Body of pancreas (tissue), 4 donors: Measurements from ENCODE around the gene SERTAD1. TPM values are rescaled to one million over a fixed set of nuclear protein-coding genes. Genes with fewer than 3 reads are reported as not detected.

ENCODE experiments used
- ATAC-seq: fragments of 150-250 bp; one replicate; pipeline ENCODE4 v1.9.1; 2016
- DNase-seq, 4 donors: peaks; one replicate each; pipeline ENCODE4 v3.0.0-alpha.2; 2019
- H3K27ac ChIP-seq, 4 donors: fragments of 200-600 bp; sonication (generic); 1 replicate in 3 of 4; 2 replicates in 1 of 4; pipeline versions ENCODE4 v1.5.1 to v1.6.1; 2016 to 2019; ENCODE audit warnings: mild to moderate bottlenecking in 1 of 4, mixed read lengths in 1 of 4, moderate library complexity in 1 of 4
- H3K27me3 ChIP-seq, 2 donors: fragments of 200-600 bp; sonication (generic); one replicate each; pipeline ENCODE4 v1.6.0; 2016; ENCODE audit warnings: mild to moderate bottlenecking in 1 of 2
- H3K36me3 ChIP-seq, 2 donors: fragments of 200-600 bp; sonication (generic); replicated peaks in 1 of 2; 2 replicates each; pipeline ENCODE4 v1.5.1; 2016; ENCODE audit warnings: low read depth in 2 of 2; ENCODE audit not compliant: insufficient read depth in 1 of 2
- H3K4me1 ChIP-seq: fragments of 200-600 bp; sonication (generic); one replicate; pipeline ENCODE4 v1.6.0; 2016
- H3K4me3 ChIP-seq, 2 donors: fragments of 200-600 bp; sonication (generic); 1 replicate in 1 of 2; 2 replicates in 1 of 2; pipeline ENCODE4 v1.5.1; 2016 to 2019
- H3K9me3 ChIP-seq, 3 donors: fragments of 200-600 bp; sonication (generic); 1 replicate in 2 of 3; 2 replicates in 1 of 3; pipeline ENCODE4 v1.5.1; 2016
- POLR2A ChIP-seq, 3 donors: fragments of 450-650 bp; IDR thresholded peaks; one replicate each; pipeline ENCODE4 v1.6.1; 2016; ENCODE audit warnings: antibody characterized with exemption in 3 of 3, mild to moderate bottlenecking in 2 of 3
- WGBS, 2 donors: methylation state at CpG; one replicate each; pipeline ENCODE4 v1.1.5; 2017; 5-methylcytosine and 5-hydroxymethylcytosine counted together
- intact Hi-C: fragments of 100-400 bp; cut with DNase I; formaldehyde crosslinking; loops from one replicate; pipeline ENCODE4 v1.15.1; 2023
- total RNA-seq, 2 donors: library from RNA; depleted of rRNA; stranded (reverse); fragments of >200 nt; gene quantifications; one replicate each; pipeline ENCODE4 v1.1.0, GENCODE V29; 2016
- TF ChIP-seq, protein P1 (sequence below), 7 experiments: fragments of 450-650 bp in 4 of 7; fragments of 200-600 bp in 3 of 7; sonication (generic) in 3 of 7; IDR thresholded peaks; one replicate each; pipeline ENCODE4 v1.5.1; 2016 to 2019; ENCODE audit warnings: antibody characterized with exemption in 7 of 7

Gene SERTAD1
- total RNA-seq, 2 donors from 2014 or later: 6.9 to 7.3 TPM

DNA sequence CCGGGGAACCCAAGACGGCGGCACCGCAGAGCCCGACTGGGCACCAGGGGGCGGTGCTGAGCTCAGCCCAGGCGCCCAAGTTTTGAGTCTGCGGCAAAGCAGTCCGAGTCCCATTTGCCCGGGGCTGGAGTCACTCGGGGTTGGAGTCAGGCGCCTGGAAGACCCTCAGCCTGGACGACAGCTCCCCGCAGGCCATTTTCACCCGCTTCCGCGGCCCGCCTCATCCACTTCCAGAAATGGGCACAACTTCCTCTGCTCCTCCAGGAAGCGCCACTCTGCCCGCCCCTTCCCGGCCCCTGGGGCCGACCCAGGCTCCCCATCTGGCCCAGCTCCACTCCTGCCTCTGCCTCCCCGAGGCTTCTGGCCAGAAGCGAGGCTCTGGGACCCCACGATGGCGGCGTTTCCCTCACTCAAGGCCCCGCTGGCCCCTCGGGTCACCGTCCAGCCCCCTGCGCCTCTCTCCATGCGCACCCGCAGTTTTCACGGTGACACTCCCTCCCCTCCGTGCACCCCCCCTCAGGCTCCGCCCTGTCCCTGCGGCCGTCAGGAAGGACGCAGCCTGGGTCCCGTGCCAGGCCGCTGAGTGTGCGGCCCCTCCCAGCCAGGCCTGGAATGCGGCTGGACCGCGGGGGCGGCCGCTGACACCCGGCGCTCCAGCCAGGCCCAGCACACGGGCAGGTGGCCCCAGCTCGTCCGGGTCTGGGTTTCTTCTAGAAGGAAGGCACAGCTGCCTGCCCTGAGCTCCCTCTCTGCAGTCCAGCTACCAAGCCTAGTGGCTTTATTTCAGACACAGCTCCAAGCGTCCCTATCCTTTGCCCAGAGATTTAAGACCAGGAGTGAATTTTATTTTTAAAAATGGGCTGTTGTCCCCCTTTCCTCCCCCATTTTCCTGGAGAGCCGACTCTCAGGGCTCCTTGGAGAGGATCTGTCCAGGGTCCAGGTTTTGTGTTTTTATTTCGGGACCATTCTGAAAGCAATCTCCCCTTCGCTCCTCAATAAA is 4.7 kb downstream of the SERTAD1 start:
- Histone ChIP-seq H3K27me3 (no peaks in the 10 kb centered on the region), H3K9me3 (no peaks in the 10 kb centered on the region), H3K27ac (peak overlapping the region; percentile 99 to 100 (median 99)), H3K4me1 (peaks cover 16% of the 10 kb centered on the region), H3K4me3 (peak overlapping the region; percentile 37 to 46), H3K36me3 (no peaks in the 10 kb centered on the region)
- ATAC-seq (peak; percentile 78), DNase-seq (peak; percentile 95 to 97 (median 96))
- TF ChIP-seq, protein P1, sequence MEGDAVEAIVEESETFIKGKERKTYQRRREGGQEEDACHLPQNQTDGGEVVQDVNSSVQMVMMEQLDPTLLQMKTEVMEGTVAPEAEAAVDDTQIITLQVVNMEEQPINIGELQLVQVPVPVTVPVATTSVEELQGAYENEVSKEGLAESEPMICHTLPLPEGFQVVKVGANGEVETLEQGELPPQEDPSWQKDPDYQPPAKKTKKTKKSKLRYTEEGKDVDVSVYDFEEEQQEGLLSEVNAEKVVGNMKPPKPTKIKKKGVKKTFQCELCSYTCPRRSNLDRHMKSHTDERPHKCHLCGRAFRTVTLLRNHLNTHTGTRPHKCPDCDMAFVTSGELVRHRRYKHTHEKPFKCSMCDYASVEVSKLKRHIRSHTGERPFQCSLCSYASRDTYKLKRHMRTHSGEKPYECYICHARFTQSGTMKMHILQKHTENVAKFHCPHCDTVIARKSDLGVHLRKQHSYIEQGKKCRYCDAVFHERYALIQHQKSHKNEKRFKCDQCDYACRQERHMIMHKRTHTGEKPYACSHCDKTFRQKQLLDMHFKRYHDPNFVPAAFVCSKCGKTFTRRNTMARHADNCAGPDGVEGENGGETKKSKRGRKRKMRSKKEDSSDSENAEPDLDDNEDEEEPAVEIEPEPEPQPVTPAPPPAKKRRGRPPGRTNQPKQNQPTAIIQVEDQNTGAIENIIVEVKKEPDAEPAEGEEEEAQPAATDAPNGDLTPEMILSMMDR (IDR thresholded peaks at IDR 0.05): peak; percentile 88 to 98 (median 94)
- TF ChIP-seq POLR2A (IDR thresholded peaks at IDR 0.05): peak; percentile 92 to 98 (median 95)
- intact Hi-C loops: no loop called here
- WGBS, 2 donors: 2 to 6% methylated on average over 18 to 56 of the region's 56 CpGs

DNA sequence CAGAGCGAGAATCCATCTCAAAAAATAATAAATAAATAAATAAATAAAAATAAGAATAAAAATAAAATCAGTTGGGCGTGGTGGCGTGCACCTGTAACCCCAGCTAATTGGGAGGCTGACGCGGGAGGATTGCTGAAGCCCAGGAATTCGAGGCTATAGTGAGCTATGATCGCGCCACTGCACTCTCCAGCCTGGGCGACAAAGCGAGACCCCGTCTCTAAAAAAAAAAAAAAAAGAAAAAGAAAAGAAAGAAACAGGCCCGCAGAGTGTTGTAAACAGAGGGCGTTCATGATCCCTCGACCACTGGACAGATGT is 5.4 kb downstream of the SERTAD1 start:
- peak overlapping the region; percentile 99 to 100 (median 99) for H3K27ac ChIP-seq
- DNase-seq (no peak), ATAC-seq (no peak)
- H3K36me3 ChIP-seq: no peaks in the 10 kb centered on the region
- no peaks in the 10 kb centered on the region for H3K9me3 ChIP-seq
- no peaks in the 10 kb centered on the region for H3K27me3 ChIP-seq
- TF ChIP-seq, protein P1 (IDR thresholded peaks at IDR 0.05): no peak
- TF ChIP-seq POLR2A (IDR thresholded peaks at IDR 0.05): no peak
- H3K4me3 ChIP-seq: peak overlapping the region in 1 of 2 donors; percentile 37
- intact Hi-C loops: no loop called here
- 42 to 44% methylated on average over 14 of the region's 14 CpGs for WGBS, 2 donors
- peaks cover 16% of the 10 kb centered on the region for H3K4me1 ChIP-seq

DNA sequence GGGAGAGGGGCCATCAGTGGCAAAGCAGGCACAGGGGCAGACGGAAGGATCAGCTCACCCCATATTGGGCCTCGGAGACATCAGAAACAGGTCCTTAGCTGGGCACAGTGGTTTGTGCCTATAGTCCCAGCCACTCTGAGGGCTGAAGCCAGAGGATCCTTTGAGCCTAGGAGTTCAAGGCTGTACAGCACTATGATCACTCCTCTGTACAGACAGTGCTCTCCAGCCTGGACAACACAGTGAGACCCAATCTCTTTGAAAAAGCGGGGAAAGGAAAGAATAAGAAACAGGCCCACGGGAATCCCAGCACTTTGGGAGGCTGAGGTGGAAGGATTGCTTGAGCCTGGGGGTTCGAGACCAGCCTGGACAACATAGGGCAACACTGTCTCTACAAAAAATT is 6.0 kb downstream of the SERTAD1 start:
- no peak for ATAC-seq
- 71 to 83% methylated on average over 5 of the region's 5 CpGs for WGBS, 2 donors
- DNase-seq: no peak
- no peak overlapping the region for H3K4me3 ChIP-seq
- H3K36me3 ChIP-seq: no peaks in the 10 kb centered on the region
- TF ChIP-seq, protein P1 (IDR thresholded peaks at IDR 0.05): no peak
- no peak for TF ChIP-seq POLR2A (IDR thresholded peaks at IDR 0.05)
- no peaks in the 10 kb centered on the region for H3K27me3 ChIP-seq
- no peak overlapping the region for H3K27ac ChIP-seq
- intact Hi-C loops: no loop called here
- peaks cover 14% of the 10 kb centered on the region for H3K4me1 ChIP-seq
- H3K9me3 ChIP-seq: no peaks in the 10 kb centered on the region

DNA sequence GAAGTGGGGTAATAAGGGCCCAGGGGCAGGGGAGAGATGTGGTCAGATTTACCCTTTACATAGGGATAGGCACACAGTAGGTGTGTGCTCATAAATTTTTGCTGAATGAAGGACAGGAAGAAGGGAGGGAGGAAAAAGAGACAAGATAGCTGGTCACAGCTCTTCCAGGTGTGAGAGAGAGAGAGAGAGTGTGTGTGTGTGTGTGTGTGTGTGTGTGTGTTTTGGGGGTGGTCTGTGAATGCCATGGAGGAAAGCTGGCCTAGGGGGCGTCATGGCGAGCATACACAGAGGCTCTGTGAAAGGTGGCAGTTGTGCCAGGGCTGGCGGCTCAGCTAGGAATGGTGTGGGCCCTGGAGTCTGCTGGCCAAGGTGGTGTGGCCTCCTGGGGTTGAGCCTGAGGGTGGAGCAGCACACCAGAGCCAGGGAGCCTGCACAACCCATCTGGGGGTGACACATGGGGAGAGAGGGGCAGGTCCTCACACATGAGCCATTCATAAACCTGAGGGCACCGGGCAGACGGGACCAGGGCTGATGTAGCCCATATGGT is 6.7 kb downstream of the SERTAD1 start:
- no peak overlapping the region for H3K27ac ChIP-seq
- TF ChIP-seq, protein P1 (IDR thresholded peaks at IDR 0.05): no peak
- no peak for TF ChIP-seq POLR2A (IDR thresholded peaks at IDR 0.05)
- DNase-seq: no peak

More for the DNA sequence above, 6.7 kb downstream of the SERTAD1 start:
- intact Hi-C loops: no loop called here
- Histone ChIP-seq H3K27me3 (no peaks in the 10 kb centered on the region), H3K36me3 (no peaks in the 10 kb centered on the region), H3K4me3 (no peak overlapping the region), H3K9me3 (no peaks in the 10 kb centered on the region), H3K4me1 (peaks cover 9% of the 10 kb centered on the region)
- 45 to 50% methylated on average over 3 to 5 of the region's 5 CpGs for WGBS, 2 donors
- ATAC-seq: no peak
